EL (cell line): ENCODE measurements around the gene TNFRSF21.
"Not testable (repeated sequence)": the region's sequence is repeated elsewhere in the genome, so short reads cannot be mapped to it uniquely, and the experiment has no call there.

Experiments
- DNase-seq: peaks from one replicate; pipeline ENCODE4 v3.0.0-alpha.2; 2016

The TNFRSF21 gene

DNA sequence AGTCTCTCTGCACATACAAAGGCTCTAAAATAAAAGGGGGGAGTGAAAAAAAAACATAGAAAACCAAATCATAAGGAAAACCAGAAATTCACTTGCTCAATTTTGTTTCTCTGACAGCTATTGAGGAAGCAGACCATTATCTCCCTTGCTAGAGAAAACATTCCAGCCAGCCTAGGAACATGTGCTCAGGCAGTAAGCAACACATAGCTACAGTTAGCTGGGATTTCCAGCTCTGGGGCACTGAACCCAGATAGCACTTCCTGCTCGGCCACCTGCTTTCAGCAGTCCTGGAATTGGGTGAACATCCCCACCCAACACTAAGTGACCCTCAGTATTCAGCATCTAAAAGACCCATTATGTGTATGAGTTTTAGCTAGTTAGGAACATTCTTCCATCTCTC lies 61.3 kb downstream of the TNFRSF21 start:
- no peak for DNase-seq

DNA sequence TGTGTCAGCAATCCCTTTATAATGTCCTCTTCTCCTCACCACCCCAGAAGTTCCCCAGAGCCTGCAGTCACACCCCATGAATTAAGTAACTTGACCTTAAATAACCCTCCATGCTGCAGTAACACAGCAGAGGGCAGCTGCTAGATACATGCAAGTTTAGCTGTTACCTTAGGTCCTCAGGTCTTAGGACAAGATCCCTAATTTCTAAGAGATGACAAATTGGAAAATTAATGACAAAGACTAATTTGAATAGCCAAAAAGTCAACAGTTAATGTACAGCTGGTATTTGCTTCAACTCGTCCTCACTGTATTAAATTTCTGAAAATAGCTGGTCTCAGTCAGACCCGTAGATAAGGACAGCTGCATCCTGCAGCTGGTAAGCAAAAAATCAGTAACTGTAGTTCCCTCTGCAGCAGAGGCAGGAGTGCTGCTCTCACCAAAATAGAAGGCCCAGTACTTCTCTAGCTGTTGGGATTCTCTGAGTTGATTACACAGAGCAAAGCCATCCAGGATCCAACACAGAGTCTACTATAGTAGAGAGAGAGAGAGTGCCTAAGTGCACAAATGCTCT lies 62.4 kb downstream of the TNFRSF21 start:
- no peak for DNase-seq

DNA sequence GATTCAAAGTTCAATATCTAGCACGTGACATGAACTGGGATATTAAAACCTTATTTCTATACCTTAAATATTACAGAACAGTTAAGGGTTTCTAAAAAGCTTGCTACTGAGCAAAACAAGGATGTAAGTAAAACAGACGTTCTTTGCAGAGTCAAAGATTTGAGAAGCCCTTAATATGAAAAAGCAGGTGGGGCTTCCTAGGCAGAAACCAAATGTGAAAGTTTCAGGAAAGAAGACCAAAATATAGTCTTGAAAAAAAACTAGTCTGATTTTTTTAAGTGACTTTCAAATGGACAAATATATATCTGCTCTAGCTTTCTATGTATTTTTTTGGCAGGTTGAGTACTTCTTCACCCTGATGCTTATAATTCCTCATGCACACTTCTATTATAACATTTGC lies 63.2 kb downstream of the TNFRSF21 start:
- DNase-seq: no peak

DNA sequence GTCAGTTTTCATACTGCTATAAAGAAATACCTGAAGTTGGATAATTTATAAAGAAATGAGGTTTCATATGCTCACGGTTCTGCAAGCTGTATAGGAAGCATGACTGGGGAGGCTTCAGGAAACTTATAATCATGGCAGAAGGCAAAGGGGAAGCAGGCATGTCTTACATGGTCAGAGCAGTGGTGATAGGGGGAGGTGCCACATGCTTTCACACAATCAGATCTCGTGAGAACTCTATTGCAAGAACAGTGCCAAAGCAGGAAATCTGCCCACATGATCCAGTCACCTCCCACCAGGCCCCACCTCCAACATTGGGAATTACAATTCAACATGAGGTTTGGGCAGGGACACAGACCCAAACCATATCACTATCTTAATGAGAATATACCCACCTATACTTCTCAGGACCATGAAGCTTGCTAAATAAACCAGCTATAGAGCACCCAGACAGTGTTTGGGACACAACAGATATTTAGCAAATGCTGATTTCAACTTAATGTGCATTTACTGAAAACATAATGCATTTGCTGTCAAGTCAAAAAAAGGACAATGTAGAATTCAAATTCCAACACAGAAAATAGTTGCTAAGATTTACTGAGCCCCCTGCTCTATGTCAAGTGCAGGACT lies 63.8 kb downstream of the TNFRSF21 start:
- DNase-seq: no peak

DNA sequence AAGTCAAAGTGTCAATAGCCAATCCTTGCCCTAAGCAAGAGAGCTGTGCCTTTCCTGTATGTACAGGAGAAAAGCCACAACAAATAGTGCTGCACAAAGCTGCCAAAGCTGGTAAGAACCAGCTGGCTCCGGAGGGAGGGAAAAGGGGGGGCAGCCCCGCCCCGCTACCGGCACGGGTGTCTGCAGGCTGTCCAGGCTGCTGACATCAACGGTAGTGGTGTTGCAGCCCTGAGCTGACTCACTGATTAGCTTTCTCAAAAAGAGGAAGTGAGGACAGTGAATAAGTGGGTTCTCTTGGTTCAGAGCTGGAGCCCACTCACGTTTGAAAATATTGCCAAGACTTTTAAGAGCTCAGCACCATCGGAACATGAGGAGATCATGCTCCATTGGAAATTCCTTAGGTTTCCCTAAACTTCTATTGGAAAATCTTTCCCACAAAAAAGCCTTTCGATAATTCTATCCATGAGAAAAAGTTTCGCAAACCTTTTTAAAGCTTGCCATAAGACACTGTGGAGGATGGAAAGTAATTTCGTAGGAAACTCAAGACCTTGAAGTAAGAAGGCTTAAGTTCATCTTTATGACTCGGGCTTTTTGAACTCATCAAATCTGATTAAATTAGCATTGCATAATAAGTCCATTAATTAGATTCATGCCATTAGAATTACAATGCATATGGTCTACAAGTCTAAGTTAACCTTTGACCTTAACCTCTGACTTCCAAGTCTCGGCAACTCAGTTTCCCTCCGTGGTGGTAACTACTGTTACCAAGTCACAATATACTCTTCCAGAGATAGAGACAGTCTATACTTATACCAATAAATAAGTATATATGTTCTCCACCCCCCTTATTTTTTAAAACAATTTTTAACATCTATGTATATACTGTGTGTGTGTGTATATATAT lies 67.0 kb downstream of the TNFRSF21 start:
- DNase-seq: peak; percentile 85

DNA sequence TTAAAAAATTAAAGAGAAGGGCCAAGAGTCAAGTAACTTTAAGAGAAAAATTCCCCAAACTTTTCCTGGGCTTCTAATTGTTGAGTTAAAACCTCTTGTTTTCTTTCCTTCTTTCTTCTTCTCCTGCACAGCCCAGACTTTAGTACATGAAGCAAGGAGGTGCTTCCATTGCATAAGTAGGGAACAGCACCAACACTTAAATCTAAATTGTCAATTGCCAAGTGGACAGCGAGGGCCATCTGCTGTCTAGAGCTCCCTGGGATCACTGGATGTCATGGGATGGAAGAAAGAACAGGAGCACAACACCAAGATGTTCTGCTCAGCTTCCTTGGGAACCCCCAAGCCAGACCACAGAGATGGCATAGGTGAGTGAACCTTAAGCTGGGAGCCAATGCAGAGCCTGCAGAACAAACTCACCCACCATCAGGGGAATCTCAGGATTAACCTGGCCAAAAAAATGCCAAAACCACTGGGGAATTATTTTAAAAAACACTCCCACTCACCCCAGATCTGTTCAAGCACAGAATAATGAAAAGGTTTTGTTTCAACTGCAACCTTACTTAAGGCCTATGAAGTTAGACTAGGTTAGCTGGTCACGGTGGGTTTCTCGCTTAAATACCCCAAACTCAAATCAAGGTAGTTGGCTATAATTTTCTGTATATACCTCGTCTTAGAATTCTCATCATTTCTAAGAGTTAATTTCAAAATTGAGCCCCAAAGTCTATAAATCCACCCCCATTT lies 67.8 kb downstream of the TNFRSF21 start:
- no peak for DNase-seq

DNA sequence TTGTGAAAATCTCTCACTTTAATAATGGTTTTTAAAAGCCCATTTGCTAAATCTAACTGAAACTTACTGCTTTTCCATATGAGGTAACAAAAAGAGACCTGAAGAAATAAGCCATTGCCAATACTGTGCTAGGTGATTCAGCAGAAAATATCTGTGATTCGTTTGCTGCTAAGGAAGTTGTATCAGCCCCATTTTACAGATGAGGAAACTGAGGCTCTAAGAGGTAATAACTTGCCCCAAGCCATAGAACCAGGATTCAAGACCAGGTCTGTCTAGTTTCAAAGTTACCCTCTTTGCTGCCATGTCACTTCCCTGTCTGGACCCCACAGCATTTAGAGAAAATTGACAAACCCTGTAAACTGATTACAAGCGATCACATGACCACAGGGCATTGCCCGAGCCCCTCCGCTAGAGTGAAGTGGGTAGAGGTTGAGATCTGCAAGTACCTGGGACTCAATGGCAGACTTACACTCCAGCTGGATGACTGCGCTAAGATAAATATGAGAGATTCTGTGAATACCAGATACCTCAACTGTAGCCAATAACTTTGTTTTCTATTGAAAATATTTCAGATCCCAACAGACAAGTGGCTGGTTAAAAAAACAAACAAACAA lies 69.3 kb downstream of the TNFRSF21 start:
- no peak for DNase-seq

DNA sequence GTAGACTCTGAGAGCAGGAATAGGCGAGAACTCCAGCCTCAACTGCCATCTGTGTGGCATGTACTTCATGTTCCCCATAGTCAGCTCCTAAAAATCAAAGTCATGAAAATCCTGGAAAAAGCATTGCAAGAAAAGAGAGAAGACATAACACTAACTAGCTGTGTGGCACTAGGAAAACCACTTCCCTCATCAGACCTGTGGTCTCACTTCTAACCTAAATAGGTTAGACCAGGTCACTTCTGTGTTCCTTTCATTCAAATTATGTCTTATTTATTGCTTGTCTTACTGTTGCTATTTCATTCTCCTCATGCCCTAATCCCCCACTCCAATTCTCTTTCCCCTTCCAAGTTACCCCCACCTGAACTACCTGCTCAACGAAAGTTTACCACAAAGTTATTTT lies 70.2 kb downstream of the TNFRSF21 start:
- DNase-seq: no peak

DNA sequence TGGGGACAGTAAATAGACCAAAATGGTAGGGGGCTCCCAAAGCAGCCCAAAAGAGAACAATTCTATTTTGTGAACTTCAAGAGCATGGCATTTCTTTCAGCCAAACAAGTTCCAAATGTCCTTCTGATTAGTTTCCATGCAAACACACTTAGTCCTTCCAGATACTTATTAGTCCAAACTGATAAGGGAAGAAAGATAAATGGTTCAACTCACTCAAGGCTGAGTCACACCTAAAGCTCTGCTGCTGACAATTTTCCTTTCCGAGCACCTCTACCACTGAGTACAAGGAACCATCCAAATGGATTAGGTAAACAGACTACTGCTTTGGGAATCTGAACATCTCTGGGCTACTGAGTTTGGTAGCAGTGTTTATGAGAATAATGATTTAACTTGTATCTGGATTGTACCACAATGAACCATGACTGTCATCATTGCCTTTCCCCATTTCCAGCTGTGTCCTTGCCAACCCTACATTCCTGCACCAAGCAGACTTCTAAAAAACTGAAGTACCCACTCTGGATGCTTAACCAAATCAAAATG lies 71.2 kb downstream of the TNFRSF21 start:
- no peak for DNase-seq

DNA sequence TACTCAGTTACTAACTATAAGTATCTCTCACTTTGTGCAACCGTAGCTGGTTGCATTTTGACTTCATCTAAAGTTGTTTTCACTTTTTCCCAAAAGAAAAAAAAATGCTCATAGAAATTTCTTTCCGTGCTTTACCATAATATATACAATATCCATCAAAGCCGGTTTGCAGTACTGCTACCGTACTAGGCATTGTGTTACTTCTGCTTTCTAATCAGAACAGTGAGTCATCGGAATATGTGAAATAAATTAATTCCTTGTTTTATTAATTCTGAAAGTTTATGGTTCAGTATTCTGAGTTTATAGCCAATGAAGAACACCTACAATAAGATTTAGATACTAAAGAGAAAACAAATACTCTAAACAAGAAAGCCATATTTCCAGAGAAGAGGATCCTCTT lies 72.5 kb downstream of the TNFRSF21 start:
- no peak for DNase-seq

DNA sequence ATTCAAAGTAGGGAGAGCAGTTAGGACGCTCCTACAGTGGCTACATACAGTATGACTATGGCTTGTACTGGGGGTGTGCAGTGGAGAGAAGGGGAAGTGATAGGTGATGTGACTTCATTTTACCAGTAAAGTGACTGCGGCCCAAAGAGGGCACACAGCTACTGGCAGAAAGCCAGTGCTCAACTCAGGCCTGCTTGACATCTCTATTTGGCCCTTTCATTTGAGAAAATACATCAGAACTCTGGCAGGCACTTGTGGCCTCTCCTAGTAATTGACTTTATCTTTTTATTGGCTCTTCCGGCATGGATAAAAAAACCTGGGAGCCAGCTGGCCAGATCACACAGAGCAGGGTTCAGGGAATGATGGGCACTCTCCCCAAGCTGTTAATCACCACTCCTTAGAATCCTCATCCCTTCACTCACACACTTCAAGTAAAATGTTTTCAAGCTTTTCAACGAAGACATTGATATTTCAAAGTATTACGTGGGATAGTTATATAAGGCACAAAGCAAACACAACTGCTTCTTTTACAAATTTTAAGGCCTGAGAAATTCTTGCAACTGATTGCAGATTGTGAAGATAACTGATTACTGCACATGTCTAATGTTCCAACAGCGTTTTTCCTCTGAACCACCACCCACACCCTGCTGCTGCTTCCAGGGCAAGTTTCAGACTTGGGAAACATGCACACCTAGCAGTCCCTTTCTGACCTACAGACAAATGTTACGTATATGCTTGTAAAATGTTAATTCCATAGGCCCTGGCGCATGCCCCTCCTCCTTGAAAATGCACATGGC lies 73.5 kb downstream of the TNFRSF21 start:
- DNase-seq: no peak

DNA sequence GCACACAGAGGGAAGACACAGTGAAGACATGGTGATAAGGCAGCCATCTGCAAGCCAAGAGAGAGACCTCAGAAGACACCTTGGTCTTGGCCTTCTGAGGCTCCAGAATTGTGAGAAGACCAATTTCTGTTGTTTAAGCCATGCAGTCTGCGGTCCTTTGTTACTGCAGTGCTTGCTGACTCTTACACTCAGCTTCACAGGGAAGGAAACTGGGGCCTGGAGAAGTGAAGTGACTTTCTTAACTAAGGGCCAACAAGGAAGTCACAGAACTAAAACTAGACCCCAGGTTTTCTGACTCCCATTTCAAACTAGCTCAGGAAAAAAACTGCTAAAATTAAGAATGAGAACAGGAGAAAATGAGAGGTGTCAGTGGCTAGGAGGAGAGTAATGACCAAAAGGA lies 74.3 kb downstream of the TNFRSF21 start:
- no peak for DNase-seq

DNA sequence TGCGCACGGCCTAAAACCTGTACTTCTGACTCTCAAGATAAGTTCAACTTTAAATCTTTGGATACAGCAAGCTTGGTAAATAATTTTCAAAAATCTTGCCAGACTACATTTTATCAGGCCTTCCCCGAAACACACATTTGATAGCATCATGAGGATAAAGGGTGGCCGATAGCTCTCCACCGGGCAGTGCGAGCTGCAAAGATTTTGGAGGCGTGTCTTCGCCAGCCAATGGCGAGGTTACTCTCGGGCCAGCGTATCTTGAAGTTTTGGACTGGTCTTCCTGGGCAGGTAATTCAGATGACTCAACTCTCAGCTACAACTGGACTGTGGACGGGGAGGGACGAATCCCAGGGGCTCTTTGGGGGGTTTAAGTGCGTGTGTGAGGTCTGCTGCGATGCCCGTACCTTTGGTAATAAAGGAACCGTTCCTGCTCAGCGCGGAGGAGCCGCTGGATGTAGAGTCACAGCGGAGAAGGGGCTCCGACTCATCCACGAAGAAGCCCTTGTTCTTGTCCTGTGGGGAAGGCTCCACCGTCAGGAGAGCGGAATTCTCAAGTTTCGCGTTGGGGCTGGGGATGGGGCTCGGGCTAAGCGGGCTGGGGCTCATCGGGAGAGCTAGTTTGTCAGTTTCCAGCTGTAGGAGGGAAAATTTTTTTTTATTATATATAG lies 75.3 kb downstream of the TNFRSF21 start:
- no peak for DNase-seq

DNA sequence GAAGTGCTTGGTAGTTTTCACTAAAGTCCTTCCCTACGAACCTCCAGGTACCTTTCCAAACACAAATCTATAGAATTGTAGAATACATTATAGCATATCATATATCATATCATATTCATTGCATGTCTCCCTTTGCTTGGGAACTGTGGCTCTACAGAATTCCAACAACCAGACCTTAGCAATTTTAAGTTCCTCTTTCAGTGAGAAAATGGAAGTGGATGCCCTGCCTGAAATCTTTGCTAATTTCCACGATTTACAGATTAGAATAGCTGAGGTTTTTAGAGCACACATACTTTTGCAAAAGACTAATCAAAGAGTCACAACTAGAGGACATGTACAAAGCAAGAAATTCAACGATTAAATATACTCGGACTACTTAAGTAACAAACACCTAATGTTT lies 78.6 kb downstream of the TNFRSF21 start:
- no peak for DNase-seq

DNA sequence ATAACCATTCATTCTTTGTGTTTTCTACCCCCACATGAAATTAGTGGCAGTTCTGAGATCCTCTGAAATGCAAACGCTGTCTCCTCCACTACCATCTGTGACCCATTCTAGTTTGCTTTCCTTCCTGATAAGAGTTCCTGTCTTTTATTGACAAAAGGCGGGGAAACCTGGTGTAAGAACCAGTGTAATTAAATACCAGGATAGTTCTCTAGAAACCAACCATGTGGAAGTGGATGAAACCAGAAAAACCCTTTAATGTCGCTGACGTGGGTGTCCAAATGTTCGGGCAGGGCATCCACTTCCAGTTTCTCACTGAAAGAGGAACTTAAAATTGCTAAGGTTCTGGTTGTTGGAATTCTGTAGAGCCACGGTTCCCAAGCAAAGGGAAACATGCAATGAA lies 79.1 kb downstream of the TNFRSF21 start:
- no peak for DNase-seq

DNA sequence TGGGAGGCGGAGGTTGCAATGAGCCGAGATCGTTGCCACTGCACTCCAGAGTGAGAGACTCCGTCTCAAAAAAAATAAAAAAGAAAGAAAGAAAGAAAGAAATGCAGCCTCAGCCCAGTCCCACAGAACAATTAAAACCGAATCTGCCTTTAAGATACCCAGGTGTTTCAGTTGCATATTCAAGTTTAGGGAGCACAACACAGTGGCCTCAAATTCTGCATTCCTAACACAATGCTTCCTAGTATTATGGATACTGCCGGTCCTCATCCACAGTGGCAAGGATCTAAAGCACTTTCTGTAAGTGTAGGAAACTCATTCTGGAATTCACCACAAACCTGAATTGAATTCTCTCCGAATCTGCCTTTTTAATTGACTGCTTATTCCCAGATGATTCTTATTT lies 80.5 kb downstream of the TNFRSF21 start:
- DNase-seq: no peak

DNA sequence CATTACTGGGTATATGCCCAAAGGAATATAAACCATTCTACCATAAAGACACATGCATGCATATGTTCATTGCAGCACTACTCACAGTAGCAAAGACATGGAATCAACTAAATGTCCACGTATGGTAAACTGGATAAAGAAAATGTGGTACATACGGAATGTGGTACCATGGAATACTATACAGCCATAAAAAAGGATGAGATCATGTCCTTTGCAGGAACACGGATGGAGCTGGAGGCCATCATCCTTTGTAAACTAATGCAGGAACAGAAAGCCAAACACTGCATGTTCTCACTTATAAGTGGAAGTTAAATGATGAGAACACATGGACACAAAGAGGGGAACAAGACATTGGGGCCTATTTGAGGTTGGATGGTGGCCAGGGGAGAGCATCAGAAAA lies 81.6 kb downstream of the TNFRSF21 start:
- not testable (repeated sequence) for DNase-seq

DNA sequence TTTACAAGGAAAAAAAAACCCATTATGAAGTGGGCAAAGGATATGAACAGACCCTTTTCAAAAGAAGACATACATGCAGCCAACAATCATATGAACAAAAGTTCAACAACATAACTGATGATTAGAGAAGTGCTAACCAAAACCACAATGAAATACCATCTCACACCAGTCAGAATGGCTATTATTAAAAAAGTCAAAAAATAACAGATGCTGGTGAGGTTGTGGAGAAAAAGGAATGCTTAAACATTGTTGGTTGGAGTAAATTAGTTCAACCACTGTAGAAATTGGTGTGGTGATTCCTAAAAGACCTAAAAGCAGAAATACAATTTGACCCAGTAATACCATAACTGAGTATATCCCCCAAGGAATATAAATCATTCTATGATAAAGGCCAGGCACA lies 86.5 kb downstream of the TNFRSF21 start:
- DNase-seq: not testable (repeated sequence)

DNA sequence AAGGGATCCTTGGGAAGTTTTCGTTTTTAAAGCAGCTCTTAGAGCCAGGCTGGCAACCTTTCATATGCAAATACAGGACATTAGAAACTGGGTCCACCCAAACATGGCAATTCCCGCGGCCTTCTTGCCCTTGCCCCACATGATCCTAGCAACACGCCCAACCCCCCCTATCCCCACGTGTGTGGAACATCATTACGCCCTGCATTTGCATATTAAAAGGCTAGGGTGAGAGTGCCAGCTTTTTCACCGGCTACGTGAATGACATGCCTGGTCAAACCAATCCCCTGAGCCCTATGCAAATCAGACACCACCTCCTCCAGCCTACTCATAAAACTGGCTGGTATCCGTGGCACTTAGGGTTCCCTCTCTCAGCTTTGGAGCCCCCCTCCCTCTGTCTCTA lies 88.1 kb downstream of the TNFRSF21 start:
- no peak for DNase-seq

DNA sequence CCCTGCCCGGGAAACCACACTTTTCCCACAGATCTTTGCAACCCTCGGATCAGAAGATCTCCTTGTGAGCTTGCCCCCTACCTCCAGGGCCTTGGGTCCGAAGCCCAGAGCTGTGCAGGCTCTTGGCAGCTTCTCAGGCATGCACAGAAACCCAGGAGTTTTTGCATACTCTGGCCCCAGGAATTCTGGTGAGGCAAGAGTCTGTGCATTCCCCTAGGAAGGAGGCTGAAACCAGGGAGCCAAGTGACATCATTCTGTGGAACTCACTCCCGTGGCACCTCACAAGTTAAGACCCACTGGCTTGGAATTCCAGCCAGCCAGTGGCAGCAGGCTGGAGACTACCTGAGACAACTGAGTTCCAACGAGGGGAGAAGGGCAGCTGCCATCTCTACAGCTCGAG lies 100.1 kb downstream of the TNFRSF21 start:
- DNase-seq: peak; percentile 47

DNA sequence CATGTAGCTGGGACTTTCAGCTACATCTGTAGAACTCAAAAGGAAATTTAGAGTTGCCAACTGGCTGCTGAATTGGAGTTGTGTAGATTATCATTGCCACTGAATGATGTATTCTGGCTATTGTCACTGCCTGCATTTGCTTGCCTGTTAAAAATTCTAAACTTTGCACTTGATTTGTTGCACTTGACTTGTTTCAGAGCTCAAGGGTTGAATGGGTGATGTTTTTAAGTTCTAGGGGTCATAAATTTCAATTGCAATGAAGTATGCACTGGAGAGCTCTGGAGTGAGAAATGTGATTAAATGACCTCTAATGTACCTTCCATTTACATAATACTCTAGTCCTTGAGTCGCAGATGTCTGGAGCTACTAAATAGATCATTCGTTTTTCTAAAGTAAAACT lies 102.4 kb downstream of the TNFRSF21 start:
- no peak for DNase-seq
